SK-N-SH (cell line): Measurements from ENCODE around the gene MBD3L2. TPM values are rescaled to one million over a fixed set of nuclear protein-coding genes. Genes with fewer than 3 reads are reported as not detected.

Experiments used
- CTCF ChIA-PET: fragments of 300-600, 350-600 bp; formaldehyde crosslinking; extraction: SDS; loops from one replicate; lab custom pipeline; 2021; lab: Yijun Ruan, JAX
- POLR2A ChIA-PET: fragments of 350-600 bp; sonication (Branson Sonifier 250); formaldehyde crosslinking; extraction: SDS; loops from one replicate; lab custom pipeline; 2020; ENCODE audit warnings: antibody characterized with exemption, inconsistent platforms; lab: Yijun Ruan, JAX
- DNase-seq: peaks from one replicate; pipeline ENCODE4 v3.0.0; 2012
- H2AFZ ChIP-seq: fragments of 200-600 bp; sonication (generic); 2 replicates; pipeline ENCODE4 v1.8.1; 2016; ENCODE audit warnings: antibody characterized with exemption, mild to moderate bottlenecking, low read depth
- H3F3A ChIP-seq: fragments of 200-600 bp; sonication (generic); replicated peaks from 2 replicates; pipeline ENCODE3; 2016; ENCODE audit warnings: antibody characterized with exemption, mild to moderate bottlenecking; ENCODE audit not compliant: insufficient read depth
- H3K27ac ChIP-seq, 2 experiments: fragments of 200-500 bp in 1 of 2; fragments of 200-600 bp in 1 of 2; sonication (Bioruptor generic) in 1 of 2; sonication (generic), shearing (Covaris generic) in 1 of 2; 2 replicates each; pipeline versions ENCODE4 v1.5.1 to v1.6.1; 2014 to 2016; ENCODE audit warnings: low read depth in 2 of 2, inconsistent platforms in 1 of 2, low read length in 1 of 2, mild to moderate bottlenecking in 1 of 2, mixed read lengths in 1 of 2
- H3K27me3 ChIP-seq: fragments of 200-600 bp; sonication (generic), shearing (Covaris generic); 2 replicates; pipeline ENCODE4 v1.6.1; 2016; ENCODE audit warnings: mixed run types; ENCODE audit not compliant: insufficient read depth
- H3K36me3 ChIP-seq, 2 experiments: fragments of 200-500 bp in 1 of 2; fragments of 200-600 bp in 1 of 2; sonication (Bioruptor generic) in 1 of 2; sonication (generic) in 1 of 2; replicated peaks in 1 of 2; 2 replicates each; pipeline versions ENCODE3 to v1.5.1; 2014 to 2016; ENCODE audit warnings: low read length in 1 of 2, mild to moderate bottlenecking in 1 of 2; ENCODE audit not compliant: insufficient read depth in 2 of 2, control insufficient read depth in 1 of 2
- H3K4me1 ChIP-seq, 2 experiments: fragments of 200-500 bp in 1 of 2; fragments of 200-600 bp in 1 of 2; sonication (Bioruptor generic) in 1 of 2; sonication (generic), shearing (Covaris generic) in 1 of 2; 2 replicates each; pipeline versions ENCODE4 v1.5.1 to v1.6.1; 2014 to 2016; ENCODE audit warnings: low read depth in 1 of 2, low read length in 1 of 2, mixed run types in 1 of 2; ENCODE audit not compliant: insufficient read depth in 2 of 2, control insufficient read depth in 1 of 2
- H3K4me2 ChIP-seq: fragments of 200-600 bp; sonication (generic), shearing (Covaris generic); 2 replicates; pipeline ENCODE4 v1.6.1; 2017; ENCODE audit warnings: mixed run types
- H3K4me3 ChIP-seq, 2 experiments: fragments of 200-500 bp in 1 of 2; fragments of 200-600 bp in 1 of 2; sonication (Bioruptor generic) in 1 of 2; sonication (generic), shearing (Covaris generic) in 1 of 2; 2 replicates each; pipeline versions ENCODE4 v1.5.1 to v1.8.1; 2014 to 2016; ENCODE audit warnings: low read depth in 2 of 2, inconsistent platforms in 1 of 2, low read length in 1 of 2, mild to moderate bottlenecking in 1 of 2, mixed read lengths in 1 of 2, moderate library complexity in 1 of 2
- H3K79me2 ChIP-seq: fragments of 200-600 bp; sonication (generic); 2 replicates; pipeline ENCODE4 v1.8.1; 2017; ENCODE audit warnings: mild to moderate bottlenecking; ENCODE audit not compliant: insufficient read depth
- H3K9ac ChIP-seq: fragments of 200-600 bp; sonication (generic); 2 replicates; pipeline ENCODE4 v1.6.1; 2017; ENCODE audit warnings: mixed run types
- H3K9me2 ChIP-seq: fragments of 200-600 bp; sonication (generic); 2 replicates; pipeline ENCODE4 v1.6.1; 2017; ENCODE audit warnings: mixed run types
- H3K9me3 ChIP-seq: fragments of 200-600 bp; sonication (generic); 2 replicates; pipeline ENCODE4 v1.6.1; 2017; ENCODE audit warnings: mixed run types, mild to moderate bottlenecking, moderate library complexity
- H4K20me1 ChIP-seq: fragments of 200-600 bp; sonication (generic); 2 replicates; pipeline ENCODE4 v1.6.1; 2017; ENCODE audit warnings: mild to moderate bottlenecking, mixed run types; ENCODE audit not compliant: insufficient read depth
- EZH2phosphoT487 ChIP-seq: fragments of 200-600 bp; sonication (generic); IDR thresholded peaks from 2 replicates; pipeline ENCODE4 v1.6.1; 2017; ENCODE audit warnings: low read depth, mixed run types, mild to moderate bottlenecking, antibody characterized with exemption, moderate library complexity, borderline replicate concordance
- FOSL2 ChIP-seq: IDR thresholded peaks from 2 replicates; pipeline ENCODE4 v1.4.0; 2012; ENCODE audit warnings: low read depth, mild to moderate bottlenecking, moderate library complexity, borderline replicate concordance
- FOXJ3 ChIP-seq: sonication (generic); formaldehyde crosslinking; IDR thresholded peaks from 2 replicates; pipeline ENCODE4 v1.5.1; 2020; ENCODE audit warnings: mild to moderate bottlenecking, missing genetic modification reagents
- FOXM1 ChIP-seq: IDR thresholded peaks from 2 replicates; pipeline ENCODE4 v1.4.0; 2012; ENCODE audit warnings: low read depth, mild to moderate bottlenecking
- NFIC ChIP-seq: IDR thresholded peaks from 2 replicates; pipeline ENCODE4 v1.4.0; 2012; ENCODE audit warnings: borderline replicate concordance
- NRF1 ChIP-seq: IDR thresholded peaks from 2 replicates; pipeline ENCODE4 v1.6.1; 2012; ENCODE audit warnings: low read depth, mild to moderate bottlenecking, low read length
- POLR2AphosphoS5 ChIP-seq: IDR thresholded peaks from 2 replicates; pipeline ENCODE4 v1.6.1; 2012; ENCODE audit warnings: low read depth, low read length
- RAD21 ChIP-seq: IDR thresholded peaks from 2 replicates; pipeline ENCODE4 v1.6.1; 2012; ENCODE audit warnings: mild to moderate bottlenecking, low read length
- RCOR1 ChIP-seq: fragments of 150-350 bp; IDR thresholded peaks from 2 replicates; pipeline ENCODE4 v1.6.1; 2017; ENCODE audit warnings: antibody characterized with exemption, low read length
- RFX5 ChIP-seq: IDR thresholded peaks from 2 replicates; pipeline ENCODE4 v1.6.1; 2012; ENCODE audit warnings: mild to moderate bottlenecking, improper control_type of control experiment, low read length
- RXRA ChIP-seq: IDR thresholded peaks from 2 replicates; pipeline ENCODE4 v1.4.0; 2012; ENCODE audit warnings: low read depth, mild to moderate bottlenecking, borderline replicate concordance
- SMC3 ChIP-seq: IDR thresholded peaks from 2 replicates; pipeline ENCODE4 v1.6.1; 2012; ENCODE audit warnings: low read depth, low read length, improper control_type of control experiment
- WGBS: methylation state at CpG from one replicate; pipeline ENCODE4 v1.1.6; 2017; ENCODE audit warnings: low lambda C conversion rate; 5-methylcytosine and 5-hydroxymethylcytosine counted together
- polyA plus RNA-seq, 3 experiments: library from polyadenylated mRNA; depleted of rRNA; stranded (reverse); fragments of >200 nt; gene quantifications; 2 replicates each; pipeline ENCODE4 v1.2.3, GENCODE V29; 2012
- TF ChIP-seq, protein P1 (sequence below): IDR thresholded peaks from 2 replicates; pipeline ENCODE4; 2012
- TF ChIP-seq, protein P2 (sequence below): IDR thresholded peaks from 2 replicates; pipeline ENCODE4 v1.4.0; 2012; ENCODE audit warnings: low read depth

MBD3L2 gene
- polyA plus RNA-seq, 1 of the 3 experiments (the other 2 are of a cell fraction), result 0.12 TPM

DNA sequence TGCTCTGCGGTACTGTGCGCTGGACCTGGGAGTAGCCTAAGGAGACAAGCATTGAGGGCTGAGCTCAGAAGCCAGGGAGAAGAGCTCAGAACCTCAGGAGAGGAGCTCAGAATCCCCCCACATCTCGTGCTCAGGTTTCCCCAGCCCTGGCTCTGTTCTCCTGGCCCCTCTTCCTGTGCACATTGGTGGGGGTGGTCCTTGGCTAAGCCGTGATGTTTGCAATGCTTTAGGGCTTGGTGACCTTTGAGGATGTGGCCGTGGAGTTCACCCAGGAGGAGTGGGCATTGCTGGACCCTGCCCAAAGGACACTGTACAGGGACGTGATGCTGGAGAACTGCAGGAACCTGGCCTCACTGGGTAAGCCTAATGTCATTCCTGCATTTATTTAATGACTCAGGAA is 27.0 kb downstream of the MBD3L2 start:
- Histone ChIP-seq H4K20me1 (no peaks in the 10 kb centered on the region), H3K79me2 (peaks cover 3% of the 10 kb centered on the region), H3K9me2 (no peaks in the 10 kb centered on the region), H3K4me1 (no peaks in the 10 kb centered on the region), H3F3A (peaks cover 19% of the 10 kb centered on the region), H3K9me3 (peaks cover 22% of the 10 kb centered on the region), H3K4me2 (no peak overlapping the region), H3K27me3 (no peaks in the 10 kb centered on the region)
- WGBS, result 97% methylated on average over 5 of the region's 6 CpGs
- TF ChIP-seq FOXM1 (no peak), RAD21 (no peak), RCOR1 (no peak), NFIC (no peak), RFX5 (no peak)
- TF ChIP-seq, protein P1, sequence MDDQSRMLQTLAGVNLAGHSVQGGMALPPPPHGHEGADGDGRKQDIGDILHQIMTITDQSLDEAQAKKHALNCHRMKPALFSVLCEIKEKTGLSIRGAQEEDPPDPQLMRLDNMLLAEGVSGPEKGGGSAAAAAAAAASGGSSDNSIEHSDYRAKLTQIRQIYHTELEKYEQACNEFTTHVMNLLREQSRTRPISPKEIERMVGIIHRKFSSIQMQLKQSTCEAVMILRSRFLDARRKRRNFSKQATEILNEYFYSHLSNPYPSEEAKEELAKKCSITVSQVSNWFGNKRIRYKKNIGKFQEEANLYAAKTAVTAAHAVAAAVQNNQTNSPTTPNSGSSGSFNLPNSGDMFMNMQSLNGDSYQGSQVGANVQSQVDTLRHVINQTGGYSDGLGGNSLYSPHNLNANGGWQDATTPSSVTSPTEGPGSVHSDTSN, result no peak
- TF ChIP-seq, all 33 proteins: peak for 0
- no peak overlapping the region for H3K9ac ChIP-seq
- no peak overlapping the region for H3K27ac ChIP-seq
- no peak for DNase-seq
- CTCF ChIA-PET, result no interaction called here
- peaks cover 67 to 93% of the 10 kb centered on the region in 2 experiments for H3K36me3 ChIP-seq
- POLR2A ChIA-PET, result no interaction called here
- no peak overlapping the region for H2AFZ ChIP-seq
- no peak overlapping the region; a peak in 1 of 4 replicates for H3K4me3 ChIP-seq

DNA sequence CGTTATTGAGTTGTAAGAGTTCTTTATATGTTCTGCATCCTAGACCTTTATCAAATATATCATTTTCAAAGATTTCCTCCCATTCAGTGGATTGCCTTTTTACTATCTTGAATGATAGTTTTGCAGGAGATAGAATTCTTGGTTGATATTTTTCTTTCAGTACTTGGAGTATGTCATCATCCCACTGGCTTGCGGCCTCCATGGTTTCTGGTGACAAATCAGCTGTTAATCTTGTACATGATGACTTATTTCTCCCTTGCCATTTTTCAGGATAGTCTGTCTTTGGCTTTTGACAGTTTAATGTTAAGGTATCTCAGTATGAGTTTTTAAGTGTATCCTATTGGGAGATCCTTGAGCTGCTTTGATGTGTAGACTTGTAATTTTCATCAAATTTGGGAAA is 28.9 kb downstream of the MBD3L2 start:
- Histone ChIP-seq H3K4me2 (no peak overlapping the region), H3K79me2 (no peaks in the 10 kb centered on the region), H3K36me3 (peaks cover 78 to 96% of the 10 kb centered on the region in 2 experiments), H3K9me2 (no peaks in the 10 kb centered on the region), H3K4me3 (no peak overlapping the region; a peak in 1 of 4 replicates), H2AFZ (no peak overlapping the region), H3K27ac (no peak overlapping the region), H3K9ac (no peak overlapping the region), H3F3A (peaks cover 34% of the 10 kb centered on the region), H3K4me1 (no peaks in the 10 kb centered on the region), H4K20me1 (no peaks in the 10 kb centered on the region), H3K9me3 (peaks cover 37% of the 10 kb centered on the region), H3K27me3 (no peaks in the 10 kb centered on the region)
- TF ChIP-seq FOXJ3 (CRISPR knock-in tag) (no peak), RCOR1 (no peak), RXRA (no peak), FOXM1 (no peak), EZH2phosphoT487 (no peak), FOSL2 (no peak), NRF1 (no peak), NFIC (no peak), RAD21 (no peak), SMC3 (no peak), RFX5 (no peak), POLR2AphosphoS5 (no peak)
- TF ChIP-seq, protein P2, sequence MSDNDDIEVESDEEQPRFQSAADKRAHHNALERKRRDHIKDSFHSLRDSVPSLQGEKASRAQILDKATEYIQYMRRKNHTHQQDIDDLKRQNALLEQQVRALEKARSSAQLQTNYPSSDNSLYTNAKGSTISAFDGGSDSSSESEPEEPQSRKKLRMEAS, result no peak
- no peak for DNase-seq
- ChIA-PET CTCF (no interaction called here), POLR2A (interaction anchor here (1.3 kb wide), 1 partner anchor 9 kb away, joined by 4 read pairs; the partner anchor contains the start of gene ZNF557)
- WGBS, result 98% methylated on average over 2 of the region's 2 CpGs
